SK-N-MC (cell line): ENCODE measurements around the gene TMEM43.

Source experiments
- EZH2 ChIP-seq: fragments of 200-600 bp; sonication (generic); IDR thresholded peaks from one replicate; pipeline ENCODE4 v1.6.1; 2017; ENCODE audit warnings: antibody characterized with exemption
- FOXP2 ChIP-seq: optimal IDR thresholded peaks from 2 replicates; pipeline ENCODE3; 2011; ENCODE audit warnings: mild to moderate bottlenecking, moderate library complexity; ENCODE audit not compliant: insufficient read depth; ENCODE audit errors: extremely low read length, control extremely low read depth
- POLR2AphosphoS5 ChIP-seq: IDR thresholded peaks from 2 replicates; pipeline ENCODE4 v1.6.1; 2012; ENCODE audit warnings: mild to moderate bottlenecking, low read depth, low read length, borderline replicate concordance

- TF ChIP-seq EZH2 = no peak
- no peak for TF ChIP-seq POLR2AphosphoS5
- no peak for TF ChIP-seq FOXP2
These were observed 7.3 kb downstream of the TMEM43 start for GRCh38 chr3:14132120-14132519.
